GM18508 (cell line): ENCODE measurements around the gene FCN2.

Experiments
- ATAC-seq: cut with Tn5 transposase; IDR thresholded peaks from one replicate; pipeline ENCODE4 v1.9.1; 2021; ENCODE audit warnings: moderate number of reproducible peaks; ENCODE audit not compliant: insufficient read depth, unreplicated experiment

Gene FCN2

GRCh38 chr9:134867917-134868750 is 12.5 kb upstream of the FCN2 start:
- no peak for ATAC-seq

GRCh38 chr9:134868751-134869553 is 11.7 kb upstream of the FCN2 start:
- ATAC-seq, result no peak

GRCh38 chr9:134869554-134870300 is 10.9 kb upstream of the FCN2 start:
- no peak for ATAC-seq

- no peak for ATAC-seq
Measured at GRCh38 chr9:134870301-134870694, 10.3 kb upstream of the FCN2 start.

GRCh38 chr9:134870746-134871662 is 9.6 kb upstream of the FCN2 start:
- no peak for ATAC-seq

- no peak for ATAC-seq
Measured at GRCh38 chr9:134871697-134872340, 8.8 kb upstream of the FCN2 start.

- no peak for ATAC-seq
Measured at GRCh38 chr9:134872482-134873231, 8.0 kb upstream of the FCN2 start.

GRCh38 chr9:134875371-134875770 is 5.2 kb upstream of the FCN2 start:
- no peak for ATAC-seq

GRCh38 chr9:134877541-134877940 is 3.1 kb upstream of the FCN2 start:
- no peak for ATAC-seq

GRCh38 chr9:134879664-134880483 is 736 bp upstream of the FCN2 start:
- ATAC-seq, result no peak

GRCh38 chr9:134881313-134881670 is 682 bp downstream of the FCN2 start:
- no peak for ATAC-seq

- no peak for ATAC-seq
Measured at GRCh38 chr9:134882204-134882785, 1.7 kb downstream of the FCN2 start.

- ATAC-seq, result no peak
Measured at GRCh38 chr9:134883040-134883782, 2.6 kb downstream of the FCN2 start.

- no peak for ATAC-seq
Measured at GRCh38 chr9:134884492-134884891, 3.9 kb downstream of the FCN2 start.

- ATAC-seq, result no peak
Measured at GRCh38 chr9:134885001-134885678, 4.5 kb downstream of the FCN2 start.

GRCh38 chr9:134885679-134886412 is 5.2 kb downstream of the FCN2 start:
- no peak for ATAC-seq
